Measurements from ENCODE around the gene PLXNA4.

DNA sequence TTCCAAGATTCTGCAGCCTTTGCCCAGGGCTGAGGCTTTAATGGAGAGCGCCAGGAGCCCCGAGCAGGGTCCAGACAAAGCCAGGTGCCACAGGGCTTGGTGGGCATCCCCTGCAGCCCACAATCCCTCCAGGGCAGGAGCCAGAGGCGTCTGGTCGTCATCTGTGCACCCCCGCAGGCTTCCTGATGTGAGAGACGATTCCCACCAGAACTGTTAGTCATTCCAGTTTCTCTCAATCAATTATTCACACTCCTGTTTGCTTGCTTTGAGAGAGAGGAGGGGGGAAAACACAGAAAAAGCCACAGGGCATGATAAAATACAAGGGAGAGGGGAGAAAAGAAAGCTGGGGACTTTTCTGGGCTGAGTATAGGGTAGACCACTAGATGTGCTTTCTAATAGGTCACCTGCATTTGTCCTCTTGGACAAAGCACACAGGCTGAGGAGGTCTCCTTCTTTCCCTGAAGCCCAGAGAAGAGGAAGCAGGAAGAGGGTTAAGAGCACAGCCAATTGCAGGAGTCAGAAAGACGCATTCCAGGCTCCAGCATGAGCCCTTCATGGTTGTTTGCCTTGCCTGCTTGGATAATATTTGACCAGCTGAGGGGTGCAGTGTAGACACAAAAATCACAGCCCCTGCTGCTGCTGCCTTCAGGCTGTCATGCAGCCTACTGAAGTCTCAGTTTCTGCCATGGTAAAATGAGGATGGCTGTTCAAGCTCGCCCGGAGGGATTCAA is 194.4 kb downstream of the PLXNA4 start:
- TF ChIP-seq POLR2A (IDR thresholded peaks at IDR 0.05; ENCODE audit: low read length) (no peak), GATA1 (IDR thresholded peaks at IDR 0.05; ENCODE audit: low read depth, low read length) (no peak)

Measured in erythroblast (primary cell).